ENCODE data around the gene MYG1.
A peak's percentile ranks its signal among the peaks of the same experiment; 100 is the strongest.

Gene MYG1

GRCh38 chr12:53308276-53308675 is 8.8 kb downstream of the MYG1 start:
- Histone ChIP-seq H3K27me3 (replicated peaks; ENCODE audit: insufficient read depth, low read length) (no peaks in the 10 kb centered on the region), H3K36me3 (replicated peaks; ENCODE audit: insufficient read depth, low read length) (peaks cover 9% of the 10 kb centered on the region; the same call in 1 of the 2 replicates), H4K20me1 (ENCODE audit: insufficient read depth, low read length) (no peaks in the 10 kb centered on the region), H3F3A (ENCODE audit: insufficient read depth, low read length) (peaks cover 15% of the 10 kb centered on the region), H3K4me3 (ENCODE audit: low read length) (no peak overlapping the region), H3K27ac (ENCODE audit: low read length) (peak overlapping the region; percentile 72), H3K4me1 (ENCODE audit: low read length) (peaks cover 19% of the 10 kb centered on the region), H3K4me2 (ENCODE audit: low read depth, low read length) (peak overlapping the region; percentile 51), H3K9me3 (replicated peaks; ENCODE audit: insufficient read depth, low read length) (no peaks in the 10 kb centered on the region), H3K79me2 (ENCODE audit: low read length) (peaks cover 12% of the 10 kb centered on the region), H3K9ac (ENCODE audit: low read length) (peak overlapping the region; percentile 33; the same call in 1 of the 2 replicates), H2AFZ (ENCODE audit: low read length) (no peak overlapping the region), H3K9me2 (replicated peaks; ENCODE audit: insufficient read depth, low read length) (no peaks in the 10 kb centered on the region)
- DNase-seq = peak; percentile 82
- TF ChIP-seq CTCF (IDR thresholded peaks at IDR 0.05; ENCODE audit: low read length) = no peak

- Histone ChIP-seq H3K36me3 (replicated peaks; ENCODE audit: insufficient read depth, low read length) (0 out of 2 replicates have a peak, but pooled peaks cover 3% of the 10 kb centered on the region), H3K4me3 (ENCODE audit: low read length) (no peak overlapping the region), H3K4me2 (ENCODE audit: low read depth, low read length) (no peak overlapping the region), H3F3A (ENCODE audit: insufficient read depth, low read length) (peaks cover 1% of the 10 kb centered on the region), H3K9ac (ENCODE audit: low read length) (no peak overlapping the region), H2AFZ (ENCODE audit: low read length) (no peak overlapping the region), H3K79me2 (ENCODE audit: low read length) (peaks cover 8% of the 10 kb centered on the region), H4K20me1 (ENCODE audit: insufficient read depth, low read length) (no peaks in the 10 kb centered on the region), H3K27ac (ENCODE audit: low read length) (no peak overlapping the region), H3K4me1 (ENCODE audit: low read length) (peaks cover 5% of the 10 kb centered on the region), H3K27me3 (replicated peaks; ENCODE audit: insufficient read depth, low read length) (no peaks in the 10 kb centered on the region), H3K9me3 (replicated peaks; ENCODE audit: insufficient read depth, low read length) (no peaks in the 10 kb centered on the region), H3K9me2 (replicated peaks; ENCODE audit: insufficient read depth, low read length) (no peaks in the 10 kb centered on the region)
- no peak for DNase-seq
- no peak for TF ChIP-seq EZH2phosphoT487 (IDR thresholded peaks at IDR 0.05; ENCODE audit: low read length)
- no peak for TF ChIP-seq CTCF (IDR thresholded peaks at IDR 0.05; ENCODE audit: low read length)
- no peak for TF ChIP-seq EZH2 (optimal IDR thresholded peaks at IDR 0.05; ENCODE audit: low read depth, low read length)
These were observed 14.5 kb downstream of the MYG1 start for GRCh38 chr12:53313996-53314395.

GRCh38 chr12:53320352-53321195 is 21.1 kb downstream of the MYG1 start:
- DNase-seq = no peak
- Histone ChIP-seq H3K9me2 (replicated peaks; ENCODE audit: insufficient read depth, low read length) (no peaks in the 10 kb centered on the region), H2AFZ (ENCODE audit: low read length) (peak overlapping the region; percentile 94), H4K20me1 (ENCODE audit: insufficient read depth, low read length) (no peaks in the 10 kb centered on the region), H3K4me1 (ENCODE audit: low read length) (peaks cover 17% of the 10 kb centered on the region), H3K79me2 (ENCODE audit: low read length) (peaks cover 23% of the 10 kb centered on the region), H3K9me3 (replicated peaks; ENCODE audit: insufficient read depth, low read length) (no peaks in the 10 kb centered on the region), H3K9ac (ENCODE audit: low read length) (peak overlapping the region; percentile 84), H3K4me3 (ENCODE audit: low read length) (peak overlapping the region; percentile 98), H3K27me3 (replicated peaks; ENCODE audit: insufficient read depth, low read length) (no peaks in the 10 kb centered on the region), H3K27ac (ENCODE audit: low read length) (peak overlapping the region; percentile 89), H3K4me2 (ENCODE audit: low read depth, low read length) (peak overlapping the region; percentile 96), H3F3A (ENCODE audit: insufficient read depth, low read length) (peaks cover 27% of the 10 kb centered on the region), H3K36me3 (replicated peaks; ENCODE audit: insufficient read depth, low read length) (0 out of 2 replicates have a peak, but pooled peaks cover 3% of the 10 kb centered on the region)
- TF ChIP-seq EZH2phosphoT487 (IDR thresholded peaks at IDR 0.05; ENCODE audit: low read length) (no peak), EZH2 (optimal IDR thresholded peaks at IDR 0.05; ENCODE audit: low read depth, low read length) (no peak), CTCF (IDR thresholded peaks at IDR 0.05; ENCODE audit: low read length) (no peak)
